Measurements from ENCODE around the gene PKDCC. TPM values are rescaled to one million over a fixed set of nuclear protein-coding genes. Genes with fewer than 3 reads are reported as not detected.
A peak's percentile ranks its signal among the peaks of the same experiment; 100 is the strongest.

Gene PKDCC
- total and polyA plus RNA-seq, 3 donors from 2014 or later = 86.0 to 122 (median 121) TPM

GRCh38 chr2:42042631-42043355, 5.0 kb upstream of the PKDCC start:
- WGBS, 2 donors = 91 to 94% methylated on average over 11 of the region's 11 CpGs
- no peak for TF ChIP-seq POLR2A (IDR thresholded peaks at IDR 0.05)
- TF ChIP-seq, protein P1, sequence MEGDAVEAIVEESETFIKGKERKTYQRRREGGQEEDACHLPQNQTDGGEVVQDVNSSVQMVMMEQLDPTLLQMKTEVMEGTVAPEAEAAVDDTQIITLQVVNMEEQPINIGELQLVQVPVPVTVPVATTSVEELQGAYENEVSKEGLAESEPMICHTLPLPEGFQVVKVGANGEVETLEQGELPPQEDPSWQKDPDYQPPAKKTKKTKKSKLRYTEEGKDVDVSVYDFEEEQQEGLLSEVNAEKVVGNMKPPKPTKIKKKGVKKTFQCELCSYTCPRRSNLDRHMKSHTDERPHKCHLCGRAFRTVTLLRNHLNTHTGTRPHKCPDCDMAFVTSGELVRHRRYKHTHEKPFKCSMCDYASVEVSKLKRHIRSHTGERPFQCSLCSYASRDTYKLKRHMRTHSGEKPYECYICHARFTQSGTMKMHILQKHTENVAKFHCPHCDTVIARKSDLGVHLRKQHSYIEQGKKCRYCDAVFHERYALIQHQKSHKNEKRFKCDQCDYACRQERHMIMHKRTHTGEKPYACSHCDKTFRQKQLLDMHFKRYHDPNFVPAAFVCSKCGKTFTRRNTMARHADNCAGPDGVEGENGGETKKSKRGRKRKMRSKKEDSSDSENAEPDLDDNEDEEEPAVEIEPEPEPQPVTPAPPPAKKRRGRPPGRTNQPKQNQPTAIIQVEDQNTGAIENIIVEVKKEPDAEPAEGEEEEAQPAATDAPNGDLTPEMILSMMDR (IDR thresholded peaks at IDR 0.05) = no peak
- Histone ChIP-seq H3K27me3 (no peaks in the 10 kb centered on the region), H3K9me3 (no peaks in the 10 kb centered on the region), H3K4me3 (no peak overlapping the region), H3K36me3 (ENCODE audit: low read depth, missing control alignments) (no peaks in the 10 kb centered on the region), H3K27ac (no peak overlapping the region), H3K4me1 (peaks cover 27% of the 10 kb centered on the region)
- intact Hi-C loops (cut with DNase I; ENCODE audit: low total_unique reads) = no loop called here
- no peak for DNase-seq

DNA sequence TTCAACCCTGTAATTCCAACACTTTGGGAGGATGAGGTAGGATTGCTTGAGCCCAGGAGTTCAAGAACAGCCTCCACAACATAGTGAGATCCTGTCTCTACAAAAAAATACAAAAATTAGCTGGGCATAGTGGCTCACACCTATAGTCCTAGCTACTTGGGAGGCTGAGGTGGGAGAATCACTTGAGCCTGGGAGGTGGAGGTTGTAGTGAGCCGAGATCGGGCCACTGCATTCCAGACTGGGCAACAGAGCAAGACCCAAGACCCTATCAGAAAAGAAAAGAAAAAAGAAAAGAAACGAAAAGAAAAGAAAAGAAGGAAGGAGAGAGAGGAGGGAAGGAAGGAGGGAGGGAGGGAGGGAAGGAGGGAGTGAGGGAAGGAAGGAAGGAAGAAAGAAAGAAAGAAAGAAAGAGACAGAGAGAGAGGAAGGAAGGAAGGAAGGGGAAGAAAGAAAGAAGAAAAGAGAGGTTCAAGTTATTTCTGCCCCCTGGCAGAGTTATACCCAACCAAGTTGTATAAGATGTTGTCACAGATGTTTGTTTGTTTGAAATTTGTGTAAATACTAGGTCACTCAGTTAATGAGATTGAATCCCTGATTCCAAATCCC, 3.9 kb upstream of the PKDCC start:
- DNase-seq = no peak
- no peaks in the 10 kb centered on the region for H3K9me3 ChIP-seq
- H3K4me1 ChIP-seq = peaks cover 27% of the 10 kb centered on the region
- intact Hi-C loops (cut with DNase I; ENCODE audit: low total_unique reads) = no loop called here
- H3K36me3 ChIP-seq (ENCODE audit: low read depth, missing control alignments) = no peaks in the 10 kb centered on the region
- H3K4me3 ChIP-seq = no peak overlapping the region
- no peaks in the 10 kb centered on the region for H3K27me3 ChIP-seq
- 85 to 94% methylated on average over 3 of the region's 3 CpGs for WGBS, 2 donors
- H3K27ac ChIP-seq = peak overlapping the region in 1 of 2 donors; percentile 95
- TF ChIP-seq POLR2A (IDR thresholded peaks at IDR 0.05) = no peak
- TF ChIP-seq, protein P1 (IDR thresholded peaks at IDR 0.05) = no peak

GRCh38 chr2:42044939-42045338, 2.9 kb upstream of the PKDCC start:
- WGBS, 2 donors = 36 to 57% methylated on average over 1 of the region's 1 CpG
- no peaks in the 10 kb centered on the region for H3K36me3 ChIP-seq (ENCODE audit: low read depth, missing control alignments)
- H3K27me3 ChIP-seq = no peaks in the 10 kb centered on the region
- no peak overlapping the region for H3K4me3 ChIP-seq
- no peak for DNase-seq
- H3K4me1 ChIP-seq = peaks cover 27% of the 10 kb centered on the region
- peak overlapping the region in 1 of 2 donors; percentile 95 for H3K27ac ChIP-seq
- TF ChIP-seq, protein P1 (IDR thresholded peaks at IDR 0.05) = no peak
- no peak for TF ChIP-seq POLR2A (IDR thresholded peaks at IDR 0.05)
- intact Hi-C loops (cut with DNase I; ENCODE audit: low total_unique reads) = no loop called here
- no peaks in the 10 kb centered on the region for H3K9me3 ChIP-seq

GRCh38 chr2:42045352-42045751, 2.5 kb upstream of the PKDCC start:
- no peak for DNase-seq
- no peaks in the 10 kb centered on the region for H3K9me3 ChIP-seq
- WGBS, 2 donors = 37 to 39% methylated on average over 3 of the region's 3 CpGs
- peaks cover 27% of the 10 kb centered on the region for H3K4me1 ChIP-seq
- intact Hi-C loops (cut with DNase I; ENCODE audit: low total_unique reads) = no loop called here
- H3K4me3 ChIP-seq = no peak overlapping the region
- H3K27me3 ChIP-seq = no peaks in the 10 kb centered on the region
- peak overlapping the region; percentile 32 to 95 for H3K27ac ChIP-seq
- TF ChIP-seq, protein P1 (IDR thresholded peaks at IDR 0.05) = no peak
- no peak for TF ChIP-seq POLR2A (IDR thresholded peaks at IDR 0.05)
- no peaks in the 10 kb centered on the region for H3K36me3 ChIP-seq (ENCODE audit: low read depth, missing control alignments)

Measured in testis (tissue), 3 donors.